IMR-90 (cell line): ENCODE measurements around the gene TRIM10. TPM values are rescaled to one million over a fixed set of nuclear protein-coding genes. Genes with fewer than 3 reads are reported as not detected.
"Not testable (repeated sequence)": the region's sequence is repeated elsewhere in the genome, so short reads cannot be mapped to it uniquely, and the experiment has no call there.

Experiments used
- ATAC-seq: fragments of 200-7000 bp; cut with Tn5 transposase; 2 replicates; pipeline ENCODE4 v1.9.1; 2020; ENCODE audit warnings: low read depth, mild to moderate bottlenecking, moderate library complexity
- BruUV-seq: library from RNA; stranded (reverse); fragments of 400-500 nt; replicated peaks from 2 replicates; lab custom pipeline; 2021; lab: Mats Ljungman, UMichigan
- CTCF ChIA-PET: fragments of 300-600 bp; formaldehyde crosslinking; extraction: SDS; loops from one replicate; lab custom pipeline; 2021; ENCODE audit warnings: antibody characterized with exemption; lab: Yijun Ruan, JAX
- POLR2A ChIA-PET: fragments of 300-600 bp; sonication (Branson Sonifier 250); formaldehyde crosslinking; loops from one replicate; lab custom pipeline; 2022; ENCODE audit warnings: antibody characterized with exemption; ENCODE audit not compliant: unreplicated experiment; lab: Charles Lee
- DNase-seq: peaks from one replicate; pipeline ENCODE4 v3.0.0; 2013
- H2AFZ ChIP-seq: replicated peaks from 2 replicates; pipeline ENCODE3; 2013; ENCODE audit warnings: low read length, mild to moderate bottlenecking; ENCODE audit not compliant: poor library complexity
- H2AK5ac ChIP-seq: 2 replicates; pipeline ENCODE4 v1.6.1; 2013; ENCODE audit warnings: low read depth, low read length, inconsistent platforms
- H2AK9ac ChIP-seq: replicated peaks from 2 replicates; pipeline ENCODE3; 2013; ENCODE audit warnings: mild to moderate bottlenecking, low read depth, low read length, moderate library complexity; ENCODE audit not compliant: poor library complexity
- H2BK120ac ChIP-seq: 2 replicates; pipeline ENCODE4 v1.6.1; 2013; ENCODE audit warnings: low read depth, low read length, inconsistent platforms
- H2BK15ac ChIP-seq: 3 replicates; pipeline ENCODE4 v1.6.1; 2013; ENCODE audit warnings: low read depth, low read length, inconsistent platforms
- H2BK20ac ChIP-seq: 2 replicates; pipeline ENCODE4 v1.6.1; 2013; ENCODE audit warnings: low read depth, mild to moderate bottlenecking, inconsistent platforms, low read length, moderate library complexity
- H2BK5ac ChIP-seq: 2 replicates; pipeline ENCODE4 v1.6.1; 2013; ENCODE audit warnings: mild to moderate bottlenecking, low read depth, low read length, inconsistent platforms; ENCODE audit not compliant: poor library complexity, severe bottlenecking
- H3K14ac ChIP-seq: replicated peaks from 2 replicates; pipeline ENCODE4 v1.6.1; 2013; ENCODE audit warnings: low read depth, low read length, inconsistent platforms
- H3K18ac ChIP-seq: 2 replicates; pipeline ENCODE4 v1.6.1; 2013; ENCODE audit warnings: low read depth, low read length, control low read depth
- H3K23ac ChIP-seq: 2 replicates; pipeline ENCODE4 v1.6.1; 2013; ENCODE audit warnings: low read depth, low read length, inconsistent platforms
- H3K27ac ChIP-seq: 2 replicates; pipeline ENCODE4 v1.5.1; 2013; ENCODE audit warnings: mild to moderate bottlenecking, control low read depth, low read length; ENCODE audit not compliant: insufficient read depth
- H3K27me3 ChIP-seq: 2 replicates; pipeline ENCODE4 v1.6.1; 2013; ENCODE audit warnings: low read length; ENCODE audit not compliant: control insufficient read depth, insufficient read depth
- H3K36me3 ChIP-seq: 2 replicates; pipeline ENCODE4 v1.6.1; 2013; ENCODE audit warnings: low read length, mixed read lengths; ENCODE audit not compliant: control insufficient read depth, insufficient read depth
- H3K4ac ChIP-seq: 2 replicates; pipeline ENCODE4 v1.6.1; 2013; ENCODE audit warnings: low read depth, low read length, inconsistent platforms
- H3K4me1 ChIP-seq: 2 replicates; pipeline ENCODE4 v1.6.1; 2013; ENCODE audit warnings: low read length, mixed read lengths; ENCODE audit not compliant: control insufficient read depth, insufficient read depth
- H3K4me2 ChIP-seq: 2 replicates; pipeline ENCODE4 v1.6.1; 2013; ENCODE audit warnings: low read depth, mild to moderate bottlenecking, control low read depth, low read length, moderate library complexity
- H3K4me3 ChIP-seq: 2 replicates; pipeline ENCODE4 v1.5.1; 2013; ENCODE audit warnings: low read depth, mild to moderate bottlenecking, control low read depth, low read length, moderate library complexity; ENCODE audit not compliant: insufficient read depth
- H3K56ac ChIP-seq: 2 replicates; pipeline ENCODE4 v1.6.1; 2013; ENCODE audit warnings: low read length, inconsistent platforms; ENCODE audit not compliant: insufficient read depth; ENCODE audit errors: extremely low read depth
- H3K79me1 ChIP-seq, 2 experiments: 2 replicates each; pipeline ENCODE4 v1.6.1; 2013; ENCODE audit warnings: low read length in 2 of 2, inconsistent platforms in 1 of 2, low read depth in 1 of 2
- H3K9ac ChIP-seq: 2 replicates; pipeline ENCODE4 v1.6.1; 2013; ENCODE audit warnings: low read depth, low read length, control low read depth
- H3K9me1 ChIP-seq: 2 replicates; pipeline ENCODE4 v1.6.1; 2013; ENCODE audit warnings: low read length, inconsistent platforms; ENCODE audit not compliant: insufficient read depth
- H3K9me3 ChIP-seq: 2 replicates; pipeline ENCODE4 v1.6.1; 2013; ENCODE audit warnings: low read length; ENCODE audit not compliant: control insufficient read depth, insufficient read depth
- H4K20me1 ChIP-seq: 2 replicates; pipeline ENCODE4 v1.6.1; 2013; ENCODE audit warnings: low read length, inconsistent platforms; ENCODE audit not compliant: insufficient read depth
- H4K5ac ChIP-seq: 2 replicates; pipeline ENCODE4 v1.6.1; 2013; ENCODE audit warnings: mild to moderate bottlenecking, low read depth, low read length, control low read depth
- H4K8ac ChIP-seq, 2 experiments: 2 replicates each; pipeline ENCODE4 v1.6.1; 2013; ENCODE audit warnings: low read depth in 2 of 2, low read length in 2 of 2, control low read depth in 1 of 2, inconsistent platforms in 1 of 2
- H4K91ac ChIP-seq: 2 replicates; pipeline ENCODE4 v1.6.1; 2013; ENCODE audit warnings: low read depth, low read length, inconsistent platforms; ENCODE audit not compliant: insufficient read depth
- WGBS, 2 experiments: methylation state at CpG; one replicate each; pipeline versions ENCODE4 v1.1.5 to v1.1.7; 2013; ENCODE audit warnings: missing lambda C conversion rate in 2 of 2; ENCODE audit not compliant: insufficient read length in 1 of 2; ENCODE audit errors: extremely low coverage in 2 of 2; 5-methylcytosine and 5-hydroxymethylcytosine counted together
- dilution Hi-C: fragments of 300-500 bp; cut with HindIII; formaldehyde crosslinking; loops from one replicate; pipeline ENCODE4 v1.14.3; 2018; ENCODE audit warnings: low sequenced_read_pairs; ENCODE audit not compliant: unreplicated experiment
- in situ Hi-C: fragments of 300-500 bp; cut with MboI; formaldehyde crosslinking; loops from 3 replicates; pipeline ENCODE4 v1.14.3; 2019; ENCODE audit warnings: low sequenced_read_pairs, inconsistent platforms, mixed read lengths
- intact Hi-C: fragments of 100-400 bp; cut with micrococcal nuclease; formaldehyde crosslinking; loops from 2 replicates; pipeline ENCODE4 v1.10.0; 2022
- polyA plus RNA-seq, 3 experiments: library from polyadenylated mRNA; depleted of rRNA; stranded (reverse); fragments of >200 nt; gene quantifications; 2 replicates each; pipeline ENCODE4 v1.2.3, GENCODE V29; 2012; ENCODE audit warnings: low replicate concordance in 1 of 3
- total RNA-seq: library from RNA; depleted of rRNA; stranded (reverse); fragments of >200 nt; gene quantifications from 2 replicates; pipeline ENCODE4 v1.2.3, GENCODE V29; 2012

Gene TRIM10
- total and polyA plus RNA-seq, 2 of the 4 experiments (the other 2 are of a cell fraction): not detected

GRCh38 chr6:30140240-30140639 is 20.8 kb downstream of the TRIM10 start:
- H3K4me1 ChIP-seq, BruUV-seq, DNase-seq, H3K9me3 ChIP-seq, H2BK5ac ChIP-seq, H3K4me3 ChIP-seq, H4K5ac ChIP-seq, H2BK15ac ChIP-seq, H2AK9ac ChIP-seq, intact Hi-C loops, H2AFZ ChIP-seq, H3K79me1 ChIP-seq, in situ Hi-C loops, H2AK5ac ChIP-seq, ATAC-seq, dilution Hi-C loops, H4K91ac ChIP-seq, H3K4me2 ChIP-seq, POLR2A ChIA-PET, H3K27ac ChIP-seq, H2BK20ac ChIP-seq, H3K9me1 ChIP-seq, H4K8ac ChIP-seq, H3K23ac ChIP-seq, H3K18ac ChIP-seq, H3K36me3 ChIP-seq, H3K4ac ChIP-seq, H3K9ac ChIP-seq, CTCF ChIA-PET, H3K14ac ChIP-seq, H3K56ac ChIP-seq, H2BK120ac ChIP-seq, H4K20me1 ChIP-seq: not testable (repeated sequence)
- H3K27me3 ChIP-seq: peaks cover 28% of the 10 kb centered on the region
- WGBS, 2 experiments: no CpG with 5 or more reads among the region's 8 CpGs
